Measurements from ENCODE around the gene MARCHF9.

MARCHF9 gene

DNA sequence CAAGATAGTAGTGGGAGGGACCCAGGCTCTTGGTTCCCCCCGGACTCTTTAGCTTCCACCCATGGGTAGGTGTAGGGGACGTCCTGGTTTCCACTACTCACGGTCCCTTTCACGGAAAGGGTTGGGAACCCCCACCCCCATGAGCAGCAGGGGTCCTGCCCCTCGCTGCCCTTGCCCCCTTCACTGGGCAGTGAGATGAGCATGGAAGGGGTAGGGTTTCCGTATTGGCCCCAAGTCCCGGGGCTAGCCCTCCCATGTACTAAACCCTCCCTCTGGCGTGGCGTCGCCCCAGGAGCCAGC is 29.1 kb upstream of the MARCHF9 start:
- peak overlapping the region; percentile 53 for H3K4me3 ChIP-seq (ENCODE audit: low read depth, low read length)
- DNase-seq (ENCODE audit: low read depth) = no peak
- no peak for TF ChIP-seq CTCF (IDR thresholded peaks at IDR 0.05; ENCODE audit: control insufficient read depth, extremely low read depth, insufficient read depth)

DNA sequence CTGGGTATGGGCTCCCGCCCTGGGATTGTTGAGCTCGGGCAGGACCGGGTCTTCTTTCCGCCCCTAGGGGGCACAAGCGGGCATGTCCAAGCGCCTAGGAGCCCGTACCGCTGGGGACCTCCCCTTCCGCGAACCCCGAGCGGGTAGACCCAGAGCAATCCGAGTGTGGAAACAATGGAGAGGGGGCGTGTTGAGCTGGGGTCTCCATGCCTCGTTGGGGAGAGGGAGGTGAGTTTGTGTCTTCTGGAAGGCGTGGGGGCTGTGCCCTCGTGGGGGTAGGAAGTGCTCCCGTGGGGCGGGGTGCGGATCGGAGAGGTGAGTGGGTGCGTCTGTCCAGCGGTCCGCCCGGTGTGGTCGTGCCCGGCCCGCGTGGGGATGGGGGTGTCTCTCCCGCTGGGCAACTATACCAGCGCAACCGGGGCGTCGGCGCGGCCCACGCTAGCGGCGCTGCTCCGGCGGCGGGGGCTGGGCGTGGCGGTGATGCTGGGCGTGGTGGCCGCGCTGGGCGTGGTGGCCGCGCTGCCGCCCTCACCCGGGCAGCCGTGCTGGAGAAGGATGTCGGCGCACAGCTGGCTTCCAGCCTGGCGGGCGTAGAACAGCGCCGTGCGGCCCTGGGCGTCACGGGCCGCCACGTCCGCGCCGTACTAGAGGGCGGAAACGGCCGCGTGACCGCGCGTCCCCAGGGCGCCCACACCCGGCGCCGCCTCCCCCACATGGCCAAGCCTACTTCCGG is 28.6 kb upstream of the MARCHF9 start:
- TF ChIP-seq CTCF (IDR thresholded peaks at IDR 0.05; ENCODE audit: control insufficient read depth, extremely low read depth, insufficient read depth) = peak; percentile 62
- no peak for DNase-seq (ENCODE audit: low read depth)
- H3K4me3 ChIP-seq (ENCODE audit: low read depth, low read length) = peak overlapping the region; percentile 53

- H3K4me3 ChIP-seq (ENCODE audit: low read depth, low read length) = peak overlapping the region; percentile 53
- no peak for TF ChIP-seq CTCF (IDR thresholded peaks at IDR 0.05; ENCODE audit: control insufficient read depth, extremely low read depth, insufficient read depth)
- peak; percentile 40 for DNase-seq (ENCODE audit: low read depth)
Measured at GRCh38 chr12:57726884-57727757, 27.8 kb upstream of the MARCHF9 start.

DNA sequence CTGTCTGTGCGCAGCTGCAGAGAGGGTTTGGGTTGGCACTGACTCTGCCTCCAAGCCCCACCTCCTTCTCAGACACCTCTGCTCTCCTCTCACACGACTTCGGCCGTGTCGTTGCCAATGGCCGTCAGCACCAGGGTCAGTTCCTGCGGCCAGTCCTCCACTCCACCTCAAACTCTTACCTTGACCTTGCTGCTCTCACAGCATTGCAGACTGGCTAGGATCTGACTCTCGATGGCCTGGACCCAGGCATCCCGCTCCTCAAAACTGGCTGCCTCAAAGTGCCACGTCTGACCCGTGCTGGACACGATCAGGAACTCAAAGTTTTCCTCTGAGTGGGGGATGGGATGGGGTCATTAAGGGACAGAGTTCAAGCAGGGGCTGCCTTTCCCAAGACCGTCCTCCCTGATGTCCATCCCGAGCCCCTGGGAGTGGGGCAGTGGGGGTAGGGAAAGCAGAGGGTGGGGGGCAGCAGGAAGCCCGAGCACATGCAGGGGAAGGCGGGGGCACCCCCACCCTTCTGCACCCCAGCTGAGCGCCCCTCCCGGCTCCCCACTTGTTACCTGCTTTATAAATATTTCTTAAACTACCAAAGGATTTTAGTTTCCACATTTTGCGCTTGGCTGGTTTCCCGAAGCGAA is 27.0 kb upstream of the MARCHF9 start:
- H3K4me3 ChIP-seq (ENCODE audit: low read depth, low read length) = peak overlapping the region; percentile 53
- TF ChIP-seq CTCF (IDR thresholded peaks at IDR 0.05; ENCODE audit: control insufficient read depth, extremely low read depth, insufficient read depth) = no peak
- peak; percentile 59 for DNase-seq (ENCODE audit: low read depth)

DNA sequence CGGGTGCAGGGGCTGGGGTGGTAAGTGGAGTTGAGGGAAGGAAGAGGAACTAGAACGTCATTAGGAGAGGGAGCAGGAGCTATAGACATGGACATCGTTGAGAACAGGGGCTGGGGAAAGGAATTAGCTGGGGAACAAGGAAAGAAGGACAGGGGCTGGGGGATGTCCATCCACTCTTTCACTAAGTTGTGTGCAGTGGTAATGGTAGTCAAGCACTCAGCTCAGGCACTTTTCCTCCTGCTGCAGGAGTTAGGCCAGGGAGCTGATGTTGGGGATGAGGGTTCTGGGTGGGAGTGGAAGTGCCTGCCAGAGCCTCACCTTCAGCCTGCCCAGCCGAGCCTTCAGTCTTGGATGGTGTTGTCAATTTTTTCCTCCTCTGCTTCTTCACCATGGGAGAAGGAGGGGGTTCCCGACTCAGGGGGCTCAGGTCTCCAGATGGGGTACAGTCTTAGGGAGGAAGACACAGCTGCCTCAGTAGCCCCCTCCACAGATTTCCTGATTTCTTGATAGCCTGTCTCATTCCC is 25.5 kb upstream of the MARCHF9 start:
- H3K4me3 ChIP-seq (ENCODE audit: low read depth, low read length) = no peak overlapping the region
- no peak for TF ChIP-seq CTCF (IDR thresholded peaks at IDR 0.05; ENCODE audit: control insufficient read depth, extremely low read depth, insufficient read depth)
- no peak for DNase-seq (ENCODE audit: low read depth)

GRCh38 chr12:57730336-57731067 is 24.4 kb upstream of the MARCHF9 start:
- DNase-seq (ENCODE audit: low read depth) = no peak
- no peak overlapping the region for H3K4me3 ChIP-seq (ENCODE audit: low read depth, low read length)
- TF ChIP-seq CTCF (IDR thresholded peaks at IDR 0.05; ENCODE audit: control insufficient read depth, extremely low read depth, insufficient read depth) = no peak

All from LNCaP clone FGC (cell line).